Trophoblast cell (in vitro differentiated cells and primary cell): ENCODE results near the gene HAUS7.

Experiments
- DNase-seq, 2 donors: peaks; one replicate each; pipeline ENCODE4 v3.0.0-alpha.2; 2016
- H2AFZ ChIP-seq: 2 replicates; pipeline ENCODE4 v1.6.1; 2013; ENCODE audit warnings: low read length, moderate library complexity, mild to moderate bottlenecking; ENCODE audit not compliant: insufficient read depth, poor library complexity
- H2AK5ac ChIP-seq: 2 replicates; pipeline ENCODE4 v1.6.1; 2013; ENCODE audit warnings: mild to moderate bottlenecking, low read length
- H2BK120ac ChIP-seq: 2 replicates; pipeline ENCODE4 v1.6.1; 2013; ENCODE audit warnings: low read length, mild to moderate bottlenecking, moderate library complexity; ENCODE audit not compliant: insufficient read depth, poor library complexity
- H2BK12ac ChIP-seq: 2 replicates; pipeline ENCODE4 v1.6.1; 2013; ENCODE audit warnings: mild to moderate bottlenecking, low read length, moderate library complexity
- H2BK5ac ChIP-seq: 2 replicates; pipeline ENCODE4 v1.6.1; 2013; ENCODE audit warnings: low read length, low read depth, moderate library complexity, mild to moderate bottlenecking; ENCODE audit not compliant: poor library complexity
- H3K14ac ChIP-seq: 2 replicates; pipeline ENCODE4 v1.6.1; 2013; ENCODE audit warnings: mild to moderate bottlenecking, low read length
- H3K18ac ChIP-seq: 2 replicates; pipeline ENCODE4 v1.6.1; 2013; ENCODE audit warnings: mild to moderate bottlenecking, low read length
- H3K23ac ChIP-seq: 2 replicates; pipeline ENCODE4 v1.6.1; 2013; ENCODE audit warnings: low read length
- H3K27ac ChIP-seq: 2 replicates; pipeline ENCODE4 v1.5.1; 2013; ENCODE audit warnings: low read depth, mild to moderate bottlenecking, inconsistent platforms, low read length, moderate library complexity
- H3K27me3 ChIP-seq: 2 replicates; pipeline ENCODE4 v1.6.1; 2013; ENCODE audit warnings: inconsistent platforms, mild to moderate bottlenecking, low read length, moderate library complexity; ENCODE audit not compliant: insufficient read depth
- H3K36me3 ChIP-seq, 2 experiments: 1 replicate in 1 of 2; 2 replicates in 1 of 2; pipeline ENCODE4 v1.6.1; 2013; ENCODE audit warnings: low read length in 2 of 2, mild to moderate bottlenecking in 2 of 2, moderate library complexity in 1 of 2; ENCODE audit not compliant: insufficient read depth in 2 of 2, control insufficient read depth in 1 of 2
- H3K4ac ChIP-seq: 2 replicates; pipeline ENCODE4 v1.6.1; 2013; ENCODE audit warnings: low read depth, mild to moderate bottlenecking, low read length, moderate library complexity
- H3K4me1 ChIP-seq, 2 experiments: 1 replicate in 1 of 2; 2 replicates in 1 of 2; pipeline ENCODE4 v1.6.1; 2013; ENCODE audit warnings: low read length in 2 of 2, mild to moderate bottlenecking in 2 of 2, moderate library complexity in 1 of 2; ENCODE audit not compliant: insufficient read depth in 2 of 2, control insufficient read depth in 1 of 2
- H3K4me2 ChIP-seq: 2 replicates; pipeline ENCODE4 v1.6.1; 2013; ENCODE audit warnings: inconsistent platforms, mild to moderate bottlenecking, low read length, moderate library complexity
- H3K4me3 ChIP-seq: 2 replicates; pipeline ENCODE4 v1.5.1; 2013; ENCODE audit warnings: mild to moderate bottlenecking, low read depth, low read length, inconsistent platforms
- H3K79me1 ChIP-seq: one replicate; pipeline ENCODE4 v1.6.1; 2013; ENCODE audit warnings: low read length
- H3K79me2 ChIP-seq: 2 replicates; pipeline ENCODE4 v1.6.1; 2013; ENCODE audit warnings: low read length, mild to moderate bottlenecking; ENCODE audit not compliant: control insufficient read depth, insufficient read depth, poor library complexity
- H3K9ac ChIP-seq: 2 replicates; pipeline ENCODE4 v1.6.1; 2013; ENCODE audit warnings: mild to moderate bottlenecking, low read length
- H3K9me3 ChIP-seq: 2 replicates; pipeline ENCODE4 v1.6.1; 2013; ENCODE audit warnings: low read depth, mild to moderate bottlenecking, control low read depth, inconsistent platforms, low read length; ENCODE audit not compliant: insufficient read depth
- H4K12ac ChIP-seq: 2 replicates; pipeline ENCODE4 v1.6.1; 2013; ENCODE audit warnings: low read depth, mild to moderate bottlenecking, low read length, moderate library complexity
- H4K8ac ChIP-seq: 2 replicates; pipeline ENCODE4 v1.6.1; 2013; ENCODE audit warnings: low read depth, mild to moderate bottlenecking, low read length, moderate library complexity
- H4K91ac ChIP-seq: one replicate; pipeline ENCODE4 v1.6.1; 2013; ENCODE audit warnings: low read depth, mild to moderate bottlenecking, low read length, moderate library complexity
- WGBS: extraction: QIAGEN DNeasy Blood & Tissue Kit; methylation state at CpG from one replicate; pipeline ENCODE4 v1.1.7; 2013; ENCODE audit warnings: missing lambda C conversion rate; ENCODE audit not compliant: insufficient read length, insufficient coverage; ENCODE audit errors: extremely low coverage; 5-methylcytosine and 5-hydroxymethylcytosine counted together

Gene HAUS7

DNA sequence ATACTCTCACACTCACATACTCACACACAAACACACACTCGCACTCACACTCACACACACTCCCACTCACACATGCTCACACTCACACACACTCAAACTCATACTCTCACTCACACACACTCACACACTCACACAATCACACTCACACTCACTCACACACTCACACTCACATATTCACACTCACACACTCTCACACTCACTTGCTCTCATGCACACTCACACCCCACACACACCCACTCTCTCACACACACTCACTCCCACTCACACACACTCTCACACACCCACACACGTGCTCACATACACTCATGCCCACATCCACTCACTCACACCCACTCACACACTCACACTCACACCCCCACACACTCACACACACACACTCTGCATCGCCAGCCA lies 42.1 kb upstream of the HAUS7 start:
- Histone ChIP-seq H2BK120ac (no peak overlapping the region), H4K91ac (no peak overlapping the region), H3K14ac (no peak overlapping the region), H3K23ac (no peak overlapping the region), H2BK5ac (no peak overlapping the region), H3K27ac (no peak overlapping the region), H3K36me3 (no peaks in the 10 kb centered on the region), H3K18ac (no peak overlapping the region), H3K4me3 (no peak overlapping the region), H3K4me1 (no peaks in the 10 kb centered on the region), H3K9ac (no peak overlapping the region), H3K27me3 (no peaks in the 10 kb centered on the region), H2AK5ac (no peak overlapping the region), H3K4ac (no peak overlapping the region), H2AFZ (no peak overlapping the region), H4K12ac (no peak overlapping the region), H3K79me1 (no peaks in the 10 kb centered on the region), H3K9me3 (peaks cover 2% of the 10 kb centered on the region), H2BK12ac (no peak overlapping the region), H3K79me2 (no peaks in the 10 kb centered on the region), H3K4me2 (no peak overlapping the region), H4K8ac (no peak overlapping the region)
- DNase-seq = no peak
- 100% methylated on average over 1 of the region's 3 CpGs for WGBS

DNA sequence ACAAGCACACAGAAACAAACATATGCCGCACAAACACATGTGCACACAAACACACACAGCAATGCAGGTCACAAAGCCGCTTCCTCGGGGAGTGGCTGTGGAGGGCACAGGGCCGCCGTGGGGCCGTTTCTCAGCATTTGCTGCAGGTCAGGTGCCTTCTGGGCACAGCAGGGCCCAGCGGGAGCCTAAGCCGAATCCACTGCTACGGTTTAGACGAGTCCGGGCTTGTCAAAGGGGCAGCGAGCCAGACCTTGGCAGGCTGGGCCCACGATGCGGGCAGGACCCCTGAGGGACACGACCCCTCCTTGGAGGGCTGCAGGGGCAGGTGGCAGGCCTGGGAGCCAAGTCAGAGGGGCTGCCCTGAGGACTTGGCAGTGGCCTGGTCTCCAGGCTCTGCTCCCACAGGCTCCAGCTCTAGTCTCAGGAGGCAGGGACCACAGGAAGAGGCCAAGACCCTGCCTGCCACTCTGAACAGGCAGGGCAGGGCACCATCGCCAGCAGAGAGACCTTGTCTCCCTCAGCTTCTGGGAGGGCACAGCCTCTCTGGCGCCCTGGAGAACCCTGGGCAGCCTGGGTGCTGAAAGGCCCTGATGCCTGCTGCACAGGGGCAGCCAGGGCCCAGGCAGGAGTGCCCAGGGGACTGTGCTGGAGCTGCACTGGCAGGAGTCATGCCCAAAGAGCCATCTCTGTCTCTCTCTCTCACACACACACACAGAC lies 41.6 kb upstream of the HAUS7 start:
- no peak for DNase-seq
- Histone ChIP-seq H3K4me3 (no peak overlapping the region), H3K14ac (no peak overlapping the region), H4K12ac (no peak overlapping the region), H3K23ac (no peak overlapping the region), H3K27me3 (no peaks in the 10 kb centered on the region), H3K9ac (no peak overlapping the region), H3K79me1 (no peaks in the 10 kb centered on the region), H3K36me3 (no peaks in the 10 kb centered on the region), H3K79me2 (no peaks in the 10 kb centered on the region), H3K4me1 (no peaks in the 10 kb centered on the region), H2BK12ac (no peak overlapping the region), H2AFZ (no peak overlapping the region), H3K4me2 (no peak overlapping the region), H3K18ac (no peak overlapping the region), H4K8ac (no peak overlapping the region), H2BK120ac (no peak overlapping the region), H3K27ac (no peak overlapping the region), H2AK5ac (no peak overlapping the region), H4K91ac (no peak overlapping the region), H3K4ac (no peak overlapping the region), H3K9me3 (peaks cover 2% of the 10 kb centered on the region), H2BK5ac (no peak overlapping the region)
- no CpG with 5 or more reads among the region's 17 CpGs for WGBS

DNA sequence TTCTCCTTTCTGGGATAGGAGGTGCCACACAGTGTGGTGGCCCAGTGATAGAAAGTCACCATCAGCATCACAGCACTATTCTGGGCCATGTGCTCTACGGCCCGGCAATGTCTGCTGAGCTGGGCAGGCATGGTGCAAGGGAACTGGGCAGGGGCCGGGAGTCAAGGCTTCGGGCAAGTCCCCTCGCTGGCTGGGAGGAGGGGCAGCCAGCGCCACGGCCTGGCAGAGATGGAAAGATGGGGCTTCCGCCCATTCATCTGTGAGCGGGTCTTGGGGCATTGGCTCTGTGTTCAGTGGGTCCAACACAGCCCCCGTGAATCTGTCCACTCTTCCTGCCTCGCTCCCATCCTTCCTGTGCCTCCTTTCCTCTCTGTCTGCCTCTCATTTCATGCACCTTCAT lies 40.0 kb upstream of the HAUS7 start:
- no peak overlapping the region for H2BK120ac ChIP-seq
- no peak overlapping the region for H2BK5ac ChIP-seq
- no peaks in the 10 kb centered on the region for H3K9me3 ChIP-seq
- H3K4me1 ChIP-seq = no peaks in the 10 kb centered on the region
- no peak overlapping the region for H3K9ac ChIP-seq
- no CpG with 5 or more reads among the region's 11 CpGs for WGBS
- no peak overlapping the region for H2BK12ac ChIP-seq
- H3K14ac ChIP-seq = no peak overlapping the region
- H3K23ac ChIP-seq = no peak overlapping the region
- H4K12ac ChIP-seq = no peak overlapping the region
- no peak overlapping the region for H2AK5ac ChIP-seq
- no peak overlapping the region for H4K8ac ChIP-seq
- H3K27ac ChIP-seq = no peak overlapping the region
- H3K4ac ChIP-seq = no peak overlapping the region
- H2AFZ ChIP-seq = no peak overlapping the region
- H3K27me3 ChIP-seq = no peaks in the 10 kb centered on the region
- no peak overlapping the region for H4K91ac ChIP-seq
- H3K18ac ChIP-seq = no peak overlapping the region
- no peaks in the 10 kb centered on the region for H3K79me2 ChIP-seq
- DNase-seq = no peak
- no peak overlapping the region for H3K4me3 ChIP-seq
- no peaks in the 10 kb centered on the region for H3K36me3 ChIP-seq
- no peaks in the 10 kb centered on the region for H3K79me1 ChIP-seq
- H3K4me2 ChIP-seq = no peak overlapping the region

DNA sequence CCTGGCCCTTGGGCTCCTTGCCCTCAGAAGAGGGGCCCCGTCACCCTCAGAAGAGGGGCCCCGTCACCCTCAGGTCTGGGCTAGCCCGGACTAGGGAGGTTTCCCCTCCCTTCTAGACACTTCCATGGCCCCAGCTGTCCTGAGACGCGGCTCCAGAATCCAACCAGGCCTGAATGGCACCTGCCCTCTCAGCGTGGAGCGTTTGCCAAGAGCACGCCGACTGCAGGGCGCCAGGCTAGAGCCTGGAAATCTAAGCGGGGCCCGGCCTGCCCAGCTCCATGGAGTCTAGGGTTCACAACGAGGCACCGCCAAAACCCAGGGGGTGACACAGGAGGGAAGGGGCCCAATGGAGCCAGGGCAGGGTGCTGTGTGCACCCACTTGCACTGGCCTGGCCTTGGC lies 39.2 kb upstream of the HAUS7 start:
- no peak for DNase-seq
- Histone ChIP-seq H3K36me3 (no peaks in the 10 kb centered on the region), H3K4me1 (no peaks in the 10 kb centered on the region), H3K18ac (no peak overlapping the region), H3K79me1 (no peaks in the 10 kb centered on the region), H2AK5ac (no peak overlapping the region), H3K14ac (no peak overlapping the region), H3K27ac (no peak overlapping the region), H3K4me3 (no peak overlapping the region), H2BK5ac (no peak overlapping the region), H3K23ac (no peak overlapping the region), H2BK120ac (no peak overlapping the region), H4K8ac (no peak overlapping the region), H2BK12ac (no peak overlapping the region), H3K4me2 (no peak overlapping the region), H3K9ac (no peak overlapping the region), H3K9me3 (no peaks in the 10 kb centered on the region), H3K27me3 (no peaks in the 10 kb centered on the region), H4K12ac (no peak overlapping the region), H3K4ac (no peak overlapping the region), H2AFZ (no peak overlapping the region), H3K79me2 (no peaks in the 10 kb centered on the region), H4K91ac (no peak overlapping the region)
- no CpG with 5 or more reads among the region's 14 CpGs for WGBS
